Bronchial epithelial cell (primary cell): ENCODE data around the gene TCAF1. TPM values are rescaled to one million over a fixed set of nuclear protein-coding genes. Genes with fewer than 3 reads are reported as not detected.
"Not testable (repeated sequence)": the region's sequence is repeated elsewhere in the genome, so short reads cannot be mapped to it uniquely, and the experiment has no call there.

Experiments used
- DNase-seq: peaks from one replicate; pipeline ENCODE4 v3.0.0-alpha.2; 2010; ENCODE audit warnings: low read depth
- FAIRE-seq: peaks from 2 replicates; lab custom pipeline; 2011; peaks lifted over from hg19 to GRCh38; lab: Jason Lieb, UNC
- H3K27me3 ChIP-seq: 2 replicates; pipeline ENCODE4 v1.5.1; 2011; ENCODE audit warnings: low read length; ENCODE audit not compliant: control insufficient read depth, insufficient read depth
- H3K36me3 ChIP-seq: 2 replicates; pipeline ENCODE4 v1.5.1; 2011; ENCODE audit warnings: low read length; ENCODE audit not compliant: control insufficient read depth, insufficient read depth
- H3K4me3 ChIP-seq: 2 replicates; pipeline ENCODE4 v1.5.1; 2011; ENCODE audit warnings: mild to moderate bottlenecking, low read depth, low read length, control low read depth
- total RNA-seq: library from RNA; depleted of rRNA; stranded (reverse); fragments of >200 nt; gene quantifications from 2 replicates; pipeline ENCODE4 v1.2.1, GENCODE V29; 2014

Gene TCAF1
- total RNA-seq, 1 donor from 2014 or later, result 17.6 TPM

DNA sequence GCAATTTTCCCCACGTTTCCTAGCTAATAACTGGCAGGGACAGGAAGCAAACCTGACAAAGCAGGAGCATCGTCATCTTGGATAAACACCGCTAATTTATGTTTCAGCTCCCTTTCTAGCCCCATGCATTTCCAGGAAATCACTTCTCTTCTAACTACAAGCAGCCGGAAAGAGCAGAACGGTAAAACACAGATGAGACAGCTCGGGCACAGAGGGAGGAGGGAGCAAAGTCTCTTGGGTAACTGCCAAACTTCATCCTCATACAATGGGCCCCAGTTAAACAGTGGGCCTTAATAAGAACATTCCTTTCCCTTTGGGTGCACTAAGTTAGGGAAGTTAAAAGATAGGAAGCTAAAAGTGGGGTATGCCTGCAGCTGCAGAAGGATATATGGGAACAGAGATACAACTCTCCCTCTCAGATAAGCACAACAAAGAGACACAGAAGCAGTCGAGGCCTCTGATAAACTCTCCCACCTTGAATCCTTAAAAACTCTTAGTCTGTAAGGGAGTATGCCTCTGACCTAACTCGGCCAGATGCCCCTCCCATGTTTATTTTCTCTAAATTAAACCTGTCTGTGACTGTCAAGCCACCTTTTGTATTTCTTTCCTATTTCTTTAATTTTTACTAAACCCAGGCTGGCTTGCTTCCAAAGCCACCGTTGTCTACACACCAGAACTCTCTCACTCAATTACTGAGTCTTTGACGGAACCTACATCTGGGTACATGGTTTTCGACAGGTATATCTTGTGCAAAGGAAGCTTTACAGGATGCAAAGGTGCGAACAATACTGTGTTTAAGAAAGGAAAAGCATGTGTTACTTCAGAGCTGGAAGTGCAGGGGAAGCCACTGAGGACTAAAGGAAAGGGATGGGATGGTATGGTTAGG is 80.3 kb downstream of the TCAF1 start:
- not testable (repeated sequence) for DNase-seq, H3K36me3 ChIP-seq, FAIRE-seq, H3K27me3 ChIP-seq, H3K4me3 ChIP-seq

DNA sequence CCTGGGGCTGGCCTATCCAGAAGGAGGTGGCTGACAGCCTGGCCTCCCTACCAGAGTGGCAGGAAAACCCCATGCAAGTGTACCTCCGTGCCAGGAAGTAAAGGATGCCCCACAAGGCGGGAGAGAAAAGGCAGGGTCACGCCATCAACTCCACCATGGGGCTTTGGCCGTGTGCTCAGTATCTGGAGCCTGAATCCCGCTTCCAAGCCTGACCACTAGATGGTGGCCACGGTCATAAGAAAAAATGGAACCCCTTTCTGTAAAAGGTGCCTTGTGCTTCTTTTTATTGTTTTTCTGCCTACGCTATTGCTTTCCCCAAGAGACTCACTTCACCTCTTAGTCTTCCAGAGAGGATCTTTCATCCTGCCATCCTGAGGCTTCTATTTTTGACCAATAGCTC is 84.1 kb downstream of the TCAF1 start:
- H3K4me3 ChIP-seq, FAIRE-seq: not testable (repeated sequence)

DNA sequence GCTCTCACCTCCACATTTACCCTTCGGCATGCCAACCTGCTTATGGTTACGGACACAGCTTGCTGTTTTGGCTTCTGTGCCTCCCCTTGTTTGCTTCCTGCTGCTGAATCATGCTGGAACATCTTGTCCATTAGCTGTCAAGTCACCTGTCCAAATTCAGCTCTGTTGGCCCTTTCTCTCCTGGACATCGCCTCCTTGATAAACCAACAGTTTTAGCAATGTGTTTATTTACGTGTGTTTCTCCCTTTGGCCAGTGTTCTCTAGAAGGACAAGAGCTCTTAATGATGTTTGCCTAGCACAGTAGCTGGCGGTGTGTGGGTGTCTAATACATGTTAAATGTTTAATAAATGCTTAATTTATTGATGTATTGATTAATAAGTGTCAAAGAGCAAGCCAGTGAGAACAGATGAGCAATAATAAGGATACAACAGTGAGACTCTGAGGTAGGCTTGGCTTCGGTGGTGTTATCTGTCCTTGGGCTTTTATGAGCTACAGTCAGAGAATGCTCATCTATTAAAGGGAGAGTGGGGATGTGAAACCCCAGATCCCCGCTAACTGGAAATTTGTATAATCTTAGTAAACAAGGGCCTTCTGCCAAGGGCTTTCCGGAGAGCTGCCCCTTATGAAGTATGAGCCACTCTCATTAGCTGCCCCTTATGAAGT is 85.4 kb downstream of the TCAF1 start:
- H3K36me3 ChIP-seq, H3K27me3 ChIP-seq, H3K4me3 ChIP-seq, FAIRE-seq, DNase-seq: not testable (repeated sequence)

More for the DNA sequence above, 84.1 kb downstream of the TCAF1 start:
- not testable (repeated sequence) for DNase-seq, H3K36me3 ChIP-seq, H3K27me3 ChIP-seq

DNA sequence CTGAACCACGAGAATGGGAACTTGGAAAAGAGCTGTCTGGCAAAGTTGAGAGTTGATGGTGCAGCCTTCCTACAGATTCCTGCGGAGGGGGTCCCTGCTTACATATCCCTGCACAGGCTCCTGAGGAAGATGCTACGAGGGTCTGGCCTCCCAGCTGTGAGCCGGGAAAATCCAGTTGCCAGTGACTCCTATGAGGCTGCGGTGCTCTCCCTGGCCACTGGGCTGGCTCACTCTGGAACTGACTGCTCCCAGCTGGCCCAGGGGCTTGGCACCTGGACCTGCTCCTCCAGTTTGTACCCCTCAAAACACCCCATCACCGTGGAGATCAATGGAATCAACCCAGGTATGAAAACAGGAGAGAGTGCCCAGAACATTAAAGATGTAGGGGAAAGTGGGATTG is 91.3 kb downstream of the TCAF1 start:
- not testable (repeated sequence) for DNase-seq, H3K36me3 ChIP-seq, FAIRE-seq, H3K27me3 ChIP-seq, H3K4me3 ChIP-seq

DNA sequence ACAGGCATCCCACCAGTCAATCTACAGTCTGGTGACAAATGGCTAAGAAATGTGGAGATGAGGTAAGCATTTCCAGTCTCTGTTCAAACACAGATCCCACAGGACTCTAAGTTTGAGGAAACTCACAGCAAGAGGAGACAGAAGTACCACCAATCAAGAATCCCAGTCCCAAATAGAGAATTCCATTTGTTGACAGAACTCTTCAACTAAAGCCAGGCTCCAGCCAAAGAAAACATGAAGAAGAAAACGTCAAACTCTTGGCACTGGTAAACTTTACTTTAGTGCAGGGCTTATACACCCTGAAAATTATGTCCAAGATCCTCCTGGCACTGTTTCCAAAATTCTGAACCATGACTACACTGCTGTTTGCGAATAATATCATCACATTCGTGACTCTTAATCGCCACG is 95.3 kb downstream of the TCAF1 start:
- DNase-seq, H3K27me3 ChIP-seq, FAIRE-seq, H3K4me3 ChIP-seq, H3K36me3 ChIP-seq: not testable (repeated sequence)

Other genes with a start within 250 kb of the TCAF1 start
- 0.13 and 0.26 TPM in 2 replicates for gene CTAGE6, start 144.5 kb downstream of the TCAF1 start, total RNA-seq
- gene OR2F2, start 33.1 kb upstream of the TCAF1 start, total RNA-seq, result not detected in 2 replicates
- not detected in 2 replicates for gene OR2F1, start 52.7 kb upstream of the TCAF1 start, total RNA-seq
- gene OR6B1, start 98.1 kb upstream of the TCAF1 start, total RNA-seq, result not detected in 2 replicates
- not detected in 2 replicates for gene OR2A5, start 146.8 kb upstream of the TCAF1 start, total RNA-seq
- gene OR2A25, start 167.6 kb upstream of the TCAF1 start, total RNA-seq, result not detected in 2 replicates
- not detected in 2 replicates for gene OR2A12, start 184.1 kb upstream of the TCAF1 start, total RNA-seq
- not detected in 2 replicates for gene OR2A2, start 207.4 kb upstream of the TCAF1 start, total RNA-seq
- gene OR2A14, start 221.0 kb upstream of the TCAF1 start, total RNA-seq, result not detected in 2 replicates